CD4-positive, alpha-beta T cell treated with Interleukin-17A for 1 hour (primary cell): ENCODE results near the gene CELF6.

Experiments
- DNase-seq: peaks from one replicate; pipeline ENCODE4 v3.0.0-alpha.2; 2020

CELF6 gene

DNA sequence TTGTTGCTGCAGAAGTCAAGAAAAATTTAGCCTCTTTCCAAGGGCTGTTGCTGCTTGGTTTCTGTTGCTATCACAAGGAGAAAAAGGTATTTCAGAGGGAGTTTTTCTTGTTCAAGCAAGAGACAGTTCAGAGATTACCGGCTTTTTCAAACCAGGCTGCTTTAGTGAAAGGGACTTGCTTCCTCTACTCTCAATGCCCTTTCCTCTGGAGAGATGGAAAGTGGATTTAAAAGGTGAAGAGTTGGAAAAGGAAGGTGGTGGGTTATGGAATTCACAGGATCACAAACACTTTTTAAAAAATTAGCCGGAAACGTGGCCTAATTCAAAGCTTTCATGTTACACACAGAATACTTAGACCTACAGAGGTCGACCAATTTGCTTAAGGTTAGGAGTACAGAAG, 48.7 kb downstream of the CELF6 start:
- DNase-seq, result no peak

DNA sequence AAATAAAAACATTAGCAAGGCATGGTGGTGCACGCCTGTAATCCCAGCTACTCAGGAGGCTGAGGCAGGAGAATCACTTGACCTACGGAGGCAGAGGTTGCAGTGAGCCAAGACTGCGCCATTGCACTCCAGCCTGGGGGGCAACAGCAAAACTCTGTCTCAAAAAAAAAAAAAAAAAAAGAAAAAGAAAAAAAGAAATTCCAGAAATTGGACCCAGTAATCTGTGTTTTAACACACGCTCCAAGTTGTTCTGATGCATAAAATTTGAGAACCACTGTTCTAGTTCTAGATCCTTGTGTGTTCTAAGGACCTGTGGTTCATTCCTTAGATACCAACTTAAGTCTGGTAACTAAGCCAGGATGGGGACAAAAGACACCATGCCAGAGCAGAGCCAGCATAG, 50.2 kb downstream of the CELF6 start:
- no peak for DNase-seq

DNA sequence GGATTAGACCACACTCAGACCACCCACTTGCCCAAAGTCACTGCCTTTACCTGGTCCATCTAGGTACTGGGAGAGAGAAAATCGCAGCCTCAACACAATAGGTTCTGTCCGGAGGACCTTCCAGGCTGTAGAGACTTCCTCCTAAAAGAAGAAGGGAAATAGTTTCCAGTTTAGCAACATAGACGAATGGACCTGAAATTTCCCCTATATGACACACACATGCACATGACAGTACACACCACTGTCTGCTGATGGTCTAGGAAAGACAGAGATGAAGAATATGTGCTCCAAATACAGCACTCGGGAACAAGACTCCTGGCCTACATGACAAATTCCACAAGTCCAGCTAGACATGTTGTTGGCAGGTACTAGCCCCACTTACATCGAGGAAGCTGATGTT, 54.9 kb downstream of the CELF6 start:
- DNase-seq, result no peak

DNA sequence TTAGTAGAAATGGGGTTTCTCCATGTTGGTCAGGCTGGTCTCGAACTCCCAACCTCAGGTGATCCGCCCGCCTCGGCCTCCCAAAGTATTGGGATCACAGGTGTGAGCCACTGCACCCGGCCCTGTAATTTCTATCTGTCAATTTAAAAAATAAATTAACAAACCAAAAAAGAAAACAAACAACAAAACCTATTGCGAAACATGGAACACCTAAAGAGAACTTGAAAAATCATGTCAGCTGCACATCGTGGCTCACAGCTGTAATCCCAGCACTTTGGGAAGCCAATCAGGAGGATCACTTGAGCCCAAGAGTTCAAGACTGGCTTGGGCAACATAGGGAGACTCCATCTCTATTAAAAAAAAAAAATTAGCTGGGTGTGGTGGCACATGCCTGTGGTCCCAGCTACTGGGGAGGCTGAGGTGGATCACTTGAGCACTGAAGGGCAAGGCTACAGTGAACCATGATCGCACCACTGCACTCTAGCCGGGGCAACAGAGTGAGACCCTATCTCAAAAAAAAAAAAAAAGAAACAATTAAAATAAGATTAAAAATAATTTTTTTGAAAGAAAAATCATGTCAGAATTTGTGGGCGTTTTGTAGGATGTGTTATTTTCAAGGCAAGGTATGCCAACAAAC, 67.2 kb downstream of the CELF6 start:
- no peak for DNase-seq

DNA sequence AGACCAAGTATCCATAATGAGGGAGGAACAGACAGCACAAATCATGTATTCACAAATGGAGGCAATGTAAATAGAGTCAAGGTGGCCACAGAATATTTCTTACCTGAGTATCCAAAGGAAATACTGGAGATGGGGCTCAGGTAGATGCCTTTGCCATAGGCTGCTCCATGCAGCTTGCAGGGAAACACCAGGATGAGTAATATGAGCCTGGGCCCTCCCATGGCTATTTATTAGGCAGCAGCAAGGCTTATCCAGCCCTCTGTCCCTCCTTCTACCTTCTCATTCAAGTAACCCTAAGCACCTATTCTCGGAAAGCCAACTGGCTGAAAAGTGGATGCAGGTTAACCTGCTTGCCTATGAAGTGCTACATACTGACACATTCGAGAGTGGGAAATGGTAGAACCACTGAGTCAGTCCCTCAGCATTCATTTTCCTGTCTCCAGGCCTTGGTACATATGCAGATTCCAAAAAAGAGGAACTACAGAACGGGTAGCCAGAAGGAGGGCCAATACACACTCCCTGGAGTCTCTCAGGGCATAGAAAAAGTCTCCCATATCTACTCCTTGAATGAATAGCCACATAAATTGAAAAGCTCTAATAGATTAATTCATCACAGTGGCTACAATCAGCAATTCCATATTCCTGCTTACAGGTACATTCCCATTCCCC, 70.7 kb downstream of the CELF6 start:
- no peak for DNase-seq

DNA sequence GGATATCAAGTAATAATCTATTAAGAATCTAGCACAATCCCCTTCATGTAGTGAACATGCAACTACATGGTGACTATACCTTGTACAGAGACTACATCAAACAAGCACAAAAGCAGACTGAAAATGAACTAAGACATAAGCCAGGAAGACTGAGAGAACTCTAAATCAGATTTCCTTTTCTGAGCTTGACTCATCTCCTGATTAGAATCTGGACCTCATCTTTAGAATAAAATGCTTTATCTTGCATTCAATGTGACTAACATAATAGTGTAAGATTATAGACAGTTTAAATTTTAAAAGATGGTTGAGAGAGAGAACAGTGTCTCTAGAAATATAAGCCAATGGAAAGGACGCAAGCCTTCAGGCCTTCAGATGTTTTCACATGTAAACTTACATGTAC, 71.4 kb downstream of the CELF6 start:
- no peak for DNase-seq

DNA sequence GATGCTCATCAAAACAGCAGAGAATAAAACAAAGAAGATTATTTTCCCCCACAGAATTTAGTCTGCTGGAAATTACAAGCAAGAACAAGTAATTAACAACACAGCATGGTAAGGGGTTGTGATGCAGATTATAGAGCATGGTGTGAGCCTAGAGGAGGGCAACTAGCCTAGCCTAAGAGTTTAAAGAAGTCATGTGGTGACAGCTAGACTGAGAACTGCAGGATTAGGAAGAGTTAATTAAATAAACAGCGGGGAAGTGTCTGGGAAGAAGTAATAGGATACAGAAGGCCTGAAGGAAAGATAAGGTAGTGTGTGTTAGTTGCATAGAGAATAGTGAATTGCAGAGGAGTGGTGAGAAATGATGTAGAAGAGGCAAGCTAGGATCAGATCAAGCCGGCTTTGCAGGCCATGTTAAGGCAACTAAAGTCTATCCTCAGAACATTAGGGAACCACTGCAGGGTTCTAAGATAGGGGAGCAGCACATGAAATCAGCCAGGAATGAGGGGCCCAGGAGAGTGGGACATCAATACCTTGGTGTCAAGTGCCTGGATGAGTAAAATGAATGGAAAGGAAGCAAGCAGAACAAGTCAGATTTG, 77.1 kb downstream of the CELF6 start:
- DNase-seq, result no peak

DNA sequence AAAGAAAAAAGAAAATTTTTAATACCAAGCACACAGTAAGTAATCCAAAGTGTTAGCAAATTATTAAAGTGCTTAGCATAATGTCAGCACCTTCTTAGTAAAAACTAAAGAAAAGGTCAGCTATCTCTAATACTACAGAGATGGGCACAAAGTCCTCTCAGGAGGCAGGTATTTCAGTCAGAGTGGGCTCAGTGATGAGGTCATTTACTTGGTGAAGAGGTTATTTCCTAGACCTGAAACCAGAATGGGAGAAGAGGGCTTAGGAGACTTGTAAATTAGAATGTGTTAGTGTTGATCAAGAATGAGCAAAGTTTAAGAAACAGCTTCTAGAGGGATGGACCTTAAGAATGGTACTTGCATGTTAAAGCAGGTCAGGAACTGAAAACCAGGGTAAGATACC, 80.3 kb downstream of the CELF6 start:
- DNase-seq, result no peak

DNA sequence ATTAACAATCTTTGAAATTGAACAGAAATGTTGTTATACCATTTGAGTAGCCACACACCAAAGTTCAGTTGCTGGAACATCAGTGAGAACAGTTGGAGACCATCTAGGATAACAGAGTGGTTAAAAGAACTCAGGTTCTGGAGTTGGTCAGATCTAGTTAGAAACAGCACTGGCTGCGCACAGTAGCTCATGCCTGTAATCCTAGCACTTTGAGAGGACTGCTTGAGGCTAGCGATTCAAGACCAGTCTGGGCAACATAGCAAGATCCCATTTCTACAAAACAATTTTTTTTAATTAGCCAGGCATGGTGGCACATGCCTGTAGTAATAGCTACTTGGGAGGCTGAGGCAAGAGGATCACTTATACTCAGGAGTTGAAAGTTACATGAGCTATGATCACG, 81.4 kb downstream of the CELF6 start:
- DNase-seq, result no peak

DNA sequence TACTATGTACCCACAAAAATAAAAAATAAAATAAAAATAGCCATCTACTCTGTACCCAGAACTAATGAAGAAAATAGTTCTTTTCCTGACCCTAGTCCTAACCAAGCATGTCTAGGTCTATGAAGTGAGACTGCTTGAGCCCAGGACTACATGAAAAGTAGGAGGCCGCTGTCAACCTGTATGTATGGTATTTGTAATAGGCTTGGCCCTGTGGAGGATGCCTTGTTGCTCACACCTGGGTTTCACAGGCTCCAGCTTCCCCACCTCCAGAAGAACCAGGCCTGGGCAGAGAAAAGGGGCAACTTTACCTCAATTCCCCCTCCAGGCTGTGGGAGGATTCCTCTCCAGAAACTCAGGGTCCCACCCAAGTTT, 82.1 kb downstream of the CELF6 start:
- no peak for DNase-seq

DNA sequence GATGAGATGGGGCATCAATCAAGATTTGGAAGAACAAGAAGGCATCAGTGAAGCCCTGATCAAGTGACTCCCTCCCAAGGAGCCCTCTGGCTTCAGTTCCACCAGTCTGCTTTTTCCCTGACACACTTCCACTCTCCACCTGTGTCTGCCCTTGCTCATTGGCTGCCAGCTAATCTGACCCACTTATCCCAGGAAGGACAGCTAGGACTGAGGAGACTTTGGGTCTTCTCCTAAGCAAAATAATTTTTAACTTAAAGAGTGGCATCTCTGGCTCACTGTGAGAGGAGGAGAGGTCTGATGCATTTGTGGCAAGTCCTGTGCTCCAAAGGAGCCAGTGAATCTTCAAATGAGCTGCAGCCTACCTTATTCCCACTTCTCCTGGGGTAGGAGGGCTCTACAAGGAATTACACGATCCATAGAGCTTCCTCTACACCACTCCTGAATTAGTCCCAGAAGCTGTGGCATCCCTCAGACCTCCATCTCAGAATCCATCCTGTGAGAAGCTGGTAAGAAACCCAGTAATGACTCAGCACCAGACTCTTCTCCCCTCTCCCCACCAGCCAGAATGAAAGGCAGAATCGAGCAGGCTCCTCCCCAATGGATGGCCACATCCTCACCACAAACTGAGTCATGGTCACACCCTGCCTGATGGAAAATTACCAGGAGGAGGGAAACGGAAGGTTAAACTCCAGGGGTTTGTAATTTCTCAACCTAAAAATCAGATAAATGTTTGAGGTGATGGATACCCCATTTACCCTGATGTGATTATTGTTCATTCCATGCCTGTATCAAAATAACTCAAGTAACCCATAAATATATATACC, 82.7 kb downstream of the CELF6 start:
- peak; percentile 46 for DNase-seq

DNA sequence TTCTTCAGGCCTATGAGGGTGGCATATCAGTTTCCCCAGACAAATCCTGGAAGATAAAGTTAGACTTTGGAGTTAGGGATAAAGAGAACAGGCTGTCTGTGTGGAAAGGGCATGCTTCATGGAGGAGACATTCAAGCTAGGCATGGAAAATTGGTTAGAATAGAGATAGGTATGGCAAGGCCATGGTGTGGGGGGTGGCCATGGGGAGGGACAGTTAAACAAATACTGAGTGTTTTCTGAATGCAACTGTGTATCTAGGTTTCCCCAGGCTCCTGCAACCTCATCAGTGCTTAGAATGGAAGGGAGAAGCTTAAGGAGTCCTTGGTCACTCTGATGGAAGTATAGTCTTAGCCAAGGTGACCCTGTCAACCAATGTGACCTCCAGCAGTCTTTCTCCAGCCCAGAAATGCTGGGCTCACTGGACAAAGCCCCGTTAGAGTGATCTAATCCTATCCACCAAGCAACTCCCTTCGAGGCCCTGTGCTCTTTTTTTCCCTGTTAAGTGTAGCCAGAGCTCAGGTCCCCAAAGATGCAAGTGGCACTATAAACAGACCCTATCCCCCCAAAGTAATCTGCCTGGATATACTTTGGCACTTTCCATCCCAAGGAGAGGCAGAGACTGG, 83.5 kb downstream of the CELF6 start:
- DNase-seq, result no peak

DNA sequence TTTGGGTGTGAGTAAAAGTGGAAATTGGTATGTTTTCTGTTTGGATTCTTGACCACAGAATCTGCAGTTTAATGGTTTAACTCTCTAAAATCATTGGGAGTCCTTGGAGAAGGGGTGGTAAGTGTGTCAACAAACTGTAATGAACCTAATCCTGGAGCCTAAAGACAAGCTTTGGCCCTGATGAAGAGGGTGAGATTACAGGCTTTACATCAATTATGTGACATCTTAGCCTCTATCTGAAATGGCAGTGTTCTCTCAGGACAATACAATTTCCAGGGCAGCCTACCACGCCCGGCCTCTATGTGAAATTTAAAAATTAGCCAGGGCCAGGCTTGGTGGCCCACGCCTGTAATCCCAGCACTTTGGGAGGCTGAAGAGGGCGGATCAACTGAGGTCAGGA, 84.7 kb downstream of the CELF6 start:
- DNase-seq, result no peak
